ENCODE results near the gene CCDC59.

Gene CCDC59

GRCh38 chr12:82351390-82351789, 6.8 kb downstream of the CCDC59 start:
- CTCF ChIA-PET: no interaction called here
- no peaks in the 10 kb centered on the region for H3K9me3 ChIP-seq (ENCODE audit: control insufficient read depth, insufficient read depth, low read depth, low read length)
- H3K4me3 ChIP-seq (ENCODE audit: low read depth, low read length): no peak overlapping the region
- H3K4me1 ChIP-seq (ENCODE audit: control insufficient read depth, insufficient read depth, low read length): no peaks in the 10 kb centered on the region
- peaks cover 38 to 57% of the 10 kb centered on the region in 2 experiments for H3K36me3 ChIP-seq (ENCODE audit: control insufficient read depth in 2 of 2, insufficient read depth in 1 of 2, low read length in 2 of 2)
- no peak overlapping the region for H3K27ac ChIP-seq (ENCODE audit: extremely low read depth, low read depth, low read length)
- POLR2A ChIA-PET: interaction anchor here (1.0 kb wide), 1 partner anchor 10 kb away, joined by 3 read pairs; no protein-coding TSS in a partner anchor
- TF ChIP-seq HIC1 (tag by site-specific recombination; IDR thresholded peaks at IDR 0.05): no peak
- TF ChIP-seq ZNF114 (tag by site-specific recombination; IDR thresholded peaks at IDR 0.05): no peak

GRCh38 chr12:82350161-82350560, 8.0 kb downstream of the CCDC59 start:
- no peak for TF ChIP-seq ZNF843 (tag by site-specific recombination; IDR thresholded peaks at IDR 0.05)
- no peak for TF ChIP-seq ZNF121 (tag by site-specific recombination; IDR thresholded peaks at IDR 0.05)
- TF ChIP-seq BCL6B (tag by site-specific recombination; IDR thresholded peaks at IDR 0.05): no peak
- no peak for TF ChIP-seq ZNF624 (tag by site-specific recombination; IDR thresholded peaks at IDR 0.05)
- no peak for TF ChIP-seq ZBTB49 (tag by site-specific recombination; IDR thresholded peaks at IDR 0.05; ENCODE audit: low read depth)
- TF ChIP-seq ZNF223 (tag by site-specific recombination; IDR thresholded peaks at IDR 0.05): no peak
- TF ChIP-seq KLF1 (tag by site-specific recombination; IDR thresholded peaks at IDR 0.05): no peak
- TF ChIP-seq FEZF1 (tag by site-specific recombination; IDR thresholded peaks at IDR 0.05): no peak
- TF ChIP-seq ZNF791 (tag by site-specific recombination; IDR thresholded peaks at IDR 0.05): no peak
- peaks cover 28 to 45% of the 10 kb centered on the region in 2 experiments for H3K36me3 ChIP-seq (ENCODE audit: control insufficient read depth in 2 of 2, insufficient read depth in 1 of 2, low read length in 2 of 2)
- CTCF ChIA-PET: no interaction called here
- H3K4me3 ChIP-seq (ENCODE audit: low read depth, low read length): no peak overlapping the region
- POLR2A ChIA-PET: no interaction called here
- no peak overlapping the region for H3K27ac ChIP-seq (ENCODE audit: extremely low read depth, low read depth, low read length)
- H3K9me3 ChIP-seq (ENCODE audit: control insufficient read depth, insufficient read depth, low read depth, low read length): no peaks in the 10 kb centered on the region
- H3K4me1 ChIP-seq (ENCODE audit: control insufficient read depth, insufficient read depth, low read length): no peaks in the 10 kb centered on the region

- ChIA-PET POLR2A (no interaction called here), CTCF (interaction anchor here (0.8 to 1.2 kb wide), 2 partner anchors 12 to 14 kb away, joined by 4 read pairs; no protein-coding TSS in a partner anchor)
- Histone ChIP-seq H3K9me3 (ENCODE audit: control insufficient read depth, insufficient read depth, low read depth, low read length) (no peaks in the 10 kb centered on the region), H3K27ac (ENCODE audit: extremely low read depth, low read depth, low read length) (no peak overlapping the region), H3K4me1 (ENCODE audit: control insufficient read depth, insufficient read depth, low read length) (peaks cover 5% of the 10 kb centered on the region; the same call in 1 of the 2 replicates), H3K4me3 (ENCODE audit: low read depth, low read length) (no peak overlapping the region), H3K36me3 (ENCODE audit: control insufficient read depth in 2 of 2, insufficient read depth in 1 of 2, low read length in 2 of 2) (no peaks in the 10 kb centered on the region)
- TF ChIP-seq ZNF341 (tag by site-specific recombination; IDR thresholded peaks at IDR 0.05; ENCODE audit: low read depth): no peak
- TF ChIP-seq REPIN1 (tag by site-specific recombination; IDR thresholded peaks at IDR 0.05; ENCODE audit: low read depth): no peak
- peak; percentile 21; the same call in 1 of the 2 replicates for TF ChIP-seq FEZF1 (tag by site-specific recombination; IDR thresholded peaks at IDR 0.05)
- TF ChIP-seq ZNF645 (tag by site-specific recombination; IDR thresholded peaks at IDR 0.05): no peak
- TF ChIP-seq ZNF426 (tag by site-specific recombination; IDR thresholded peaks at IDR 0.05): no peak
- no peak for TF ChIP-seq EGR2 (tag by site-specific recombination; IDR thresholded peaks at IDR 0.05; ENCODE audit: low read depth)
- TF ChIP-seq ZNF48 (tag by site-specific recombination; IDR thresholded peaks at IDR 0.05): no peak
- no peak for TF ChIP-seq ZNF121 (tag by site-specific recombination; IDR thresholded peaks at IDR 0.05)
- TF ChIP-seq ZFP41 (tag by site-specific recombination; IDR thresholded peaks at IDR 0.05; ENCODE audit: borderline replicate concordance): no peak
- TF ChIP-seq PRDM6 (tag by site-specific recombination; IDR thresholded peaks at IDR 0.05): peak; percentile 57; the same call in 1 of the 2 replicates
- no peak for TF ChIP-seq ZNF302 (tag by site-specific recombination; IDR thresholded peaks at IDR 0.05; ENCODE audit: low read depth)
- no peak for TF ChIP-seq ZNF362 (tag by site-specific recombination; IDR thresholded peaks at IDR 0.05)
- TF ChIP-seq ZNF292 (tag by site-specific recombination; IDR thresholded peaks at IDR 0.05; ENCODE audit: borderline replicate concordance, low read depth): no peak
Measured at GRCh38 chr12:82329508-82329907, 28.7 kb downstream of the CCDC59 start.
